ENCODE data around the gene COASY.

COASY gene

GRCh38 chr17:42561897-42562387, at the start of gene COASY:
Gene COASY (plus strand): TSS chr17:42562148. CDS start chr17:42562623, 475 bp downstream.
- peak; percentile 96 for DNase-seq

GRCh38 chr17:42512246-42512645, 49.7 kb upstream of the COASY start:
- no peak for DNase-seq

DNA sequence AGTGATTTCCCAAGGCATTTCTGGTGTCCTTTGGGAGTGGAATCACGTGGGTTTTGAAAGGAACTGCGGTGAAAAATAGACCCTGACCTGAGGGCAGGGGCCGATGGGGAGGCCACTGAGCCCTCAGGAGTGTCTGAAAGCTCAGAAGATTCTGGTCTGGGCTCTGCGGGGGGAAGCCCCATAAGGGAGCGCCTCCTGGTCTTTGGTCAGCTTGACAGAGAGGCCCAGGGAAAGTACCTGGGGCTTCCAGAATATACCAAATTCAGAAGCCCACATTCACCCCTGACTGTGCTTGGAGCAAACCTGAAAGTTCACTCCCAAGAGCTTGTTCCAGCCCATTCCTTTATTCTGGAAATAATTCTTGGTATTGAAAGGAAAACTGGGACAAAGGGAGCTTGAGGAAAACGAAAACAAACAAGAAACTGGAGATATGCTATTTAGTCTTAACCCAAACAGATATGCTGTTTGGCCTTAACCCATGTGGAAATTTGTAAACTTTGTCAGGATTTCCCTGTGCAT, 49.2 kb upstream of the COASY start:
- no peak for DNase-seq

- no peak for DNase-seq
These were observed 48.3 kb upstream of the COASY start for GRCh38 chr17:42513686-42514085.

GRCh38 chr17:42514279-42514678, 47.7 kb upstream of the COASY start:
- no peak for DNase-seq

- DNase-seq, result no peak
These were observed 47.1 kb upstream of the COASY start for GRCh38 chr17:42514867-42515266.

DNA sequence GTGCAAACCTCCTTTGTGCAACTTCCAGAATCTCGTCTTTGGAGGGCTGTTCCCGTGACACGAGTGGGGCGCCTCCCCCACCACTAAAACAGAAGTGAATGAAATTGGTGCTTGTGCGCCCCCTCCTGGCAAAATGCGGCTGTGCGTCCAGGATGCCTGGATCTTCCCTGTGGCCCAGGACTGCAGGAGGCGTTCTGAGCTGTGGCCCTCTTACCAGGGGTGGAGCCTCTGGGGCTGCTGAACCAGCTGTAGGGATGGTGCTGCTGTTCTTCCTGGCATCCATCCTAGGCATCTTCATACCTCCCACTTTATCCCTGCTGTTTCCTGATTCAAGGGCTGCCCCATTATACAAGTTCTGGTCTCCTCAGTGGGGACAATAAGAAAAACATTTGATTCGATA, 44.4 kb upstream of the COASY start:
- DNase-seq, result peak; percentile 74

DNA sequence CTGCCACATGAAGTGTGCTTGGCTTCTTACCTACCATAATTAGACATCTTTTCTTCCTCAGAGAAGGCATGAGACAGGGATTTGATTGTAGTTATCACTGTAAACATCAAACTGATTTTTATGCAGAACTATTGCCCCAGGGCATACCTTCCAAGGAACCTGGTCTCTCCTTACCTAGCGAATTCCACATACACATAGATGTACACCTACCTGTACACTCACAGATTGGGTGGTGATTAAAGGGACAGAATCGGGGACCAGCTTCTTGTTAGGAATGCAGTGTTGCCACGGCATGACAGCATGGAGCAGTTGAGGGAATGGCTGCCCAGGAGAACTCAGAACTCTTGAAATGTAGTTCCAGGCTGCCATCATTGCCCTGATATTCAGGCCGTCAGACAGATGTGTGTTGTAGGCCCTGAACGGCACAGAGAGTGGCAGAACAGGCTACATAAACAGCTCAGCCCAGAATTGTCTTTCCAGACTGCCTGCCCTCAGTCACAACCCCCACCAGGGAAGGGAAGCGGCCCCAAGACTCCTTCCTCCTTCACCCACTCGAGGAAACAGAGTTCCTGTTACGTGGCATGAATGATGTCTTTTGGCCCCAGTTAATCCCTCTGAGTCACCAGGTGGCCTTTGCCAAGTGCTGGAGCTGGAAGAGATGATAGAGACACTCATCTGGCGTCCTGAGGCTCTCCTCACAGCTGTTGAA, 43.7 kb upstream of the COASY start:
- DNase-seq, result no peak

DNA sequence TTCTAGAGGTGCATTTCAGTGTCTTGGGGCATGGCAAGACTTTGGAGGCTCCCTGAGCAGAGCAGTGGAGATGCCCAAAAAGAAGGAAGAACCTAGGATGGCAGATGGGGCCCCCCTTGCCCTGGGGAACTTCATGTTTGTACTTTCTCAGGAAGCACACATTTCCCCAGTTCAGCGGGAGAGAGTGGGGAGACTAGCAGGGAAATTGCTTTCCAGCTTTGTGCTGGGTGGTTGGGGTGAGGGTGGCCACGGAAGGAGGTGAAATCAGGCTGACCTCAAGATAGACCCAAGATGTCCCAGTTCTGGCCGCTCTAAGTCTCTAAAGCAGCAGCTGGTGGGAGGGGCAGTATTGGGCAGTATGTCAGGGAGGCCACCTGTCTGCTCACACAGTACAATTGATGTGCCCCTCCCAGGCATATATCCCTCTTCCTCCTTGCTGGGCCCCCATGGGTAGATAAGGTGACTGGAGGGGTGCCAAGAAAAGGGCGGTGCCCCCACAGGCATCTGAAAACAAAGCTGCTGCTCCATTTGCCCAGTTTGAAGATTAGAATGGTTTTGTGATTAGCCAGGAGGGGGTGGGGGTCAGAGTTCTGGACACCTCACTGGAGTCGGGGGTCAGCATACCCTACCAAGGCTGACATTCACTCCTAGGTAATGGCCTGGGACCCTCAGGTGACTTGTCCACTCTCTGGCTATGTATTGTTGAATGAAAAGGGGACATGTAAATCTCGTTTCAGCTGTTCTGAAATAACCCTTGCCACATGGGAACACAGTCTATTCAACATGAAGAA, 43.0 kb upstream of the COASY start:
- DNase-seq, result no peak

GRCh38 chr17:42519546-42520491, 42.1 kb upstream of the COASY start:
- DNase-seq, result peak; percentile 83

DNA sequence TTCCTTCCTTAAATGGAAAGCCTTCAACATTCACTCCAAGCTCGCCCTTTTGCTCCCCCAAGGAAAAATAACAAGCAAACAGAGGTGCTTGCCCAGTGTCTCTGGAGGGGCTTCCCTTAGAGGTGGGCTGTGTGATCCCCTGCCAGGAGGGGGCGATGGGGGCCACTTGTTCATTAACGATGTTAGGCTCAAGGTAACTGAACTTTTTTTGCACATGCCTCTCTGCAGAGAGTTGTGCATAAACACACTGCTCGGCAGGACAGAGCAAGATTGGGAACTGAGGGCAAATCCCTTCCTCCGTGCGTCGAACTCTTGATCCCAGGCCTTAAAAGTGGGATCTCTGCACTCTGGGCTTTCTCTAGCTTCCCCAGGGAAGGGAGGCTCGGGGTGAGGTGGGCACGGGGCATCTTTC, 41.4 kb upstream of the COASY start:
- DNase-seq, result no peak

DNA sequence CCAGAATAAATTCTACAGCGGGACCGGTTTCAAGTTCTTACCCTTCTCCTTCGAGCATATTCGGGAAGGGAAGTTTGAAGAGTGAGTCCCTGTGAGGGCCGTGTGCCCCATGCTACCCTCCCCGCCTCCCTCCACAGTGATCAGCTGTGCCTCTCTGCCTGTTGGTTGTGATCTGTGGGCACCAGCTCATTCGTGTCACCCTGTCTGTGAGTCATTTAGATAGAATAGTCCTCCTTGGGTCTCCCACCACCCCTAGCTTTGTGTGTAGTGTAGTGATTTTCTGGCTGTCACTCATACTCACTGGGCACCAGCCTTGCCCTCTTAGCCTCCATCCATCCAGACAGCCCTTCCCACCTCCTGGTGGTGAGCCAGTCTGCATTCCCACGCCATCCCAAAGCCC, 40.9 kb upstream of the COASY start:
- no peak for DNase-seq

GRCh38 chr17:42521666-42522262, 40.2 kb upstream of the COASY start:
- DNase-seq, result no peak

- DNase-seq, result no peak
These were observed 39.6 kb upstream of the COASY start for GRCh38 chr17:42522263-42522790.

GRCh38 chr17:42522798-42523278, 39.1 kb upstream of the COASY start:
- DNase-seq, result no peak

- DNase-seq, result no peak
These were observed 36.7 kb upstream of the COASY start for GRCh38 chr17:42525221-42525620.

- DNase-seq, result no peak
These were observed 35.9 kb upstream of the COASY start for GRCh38 chr17:42526031-42526444.

DNA sequence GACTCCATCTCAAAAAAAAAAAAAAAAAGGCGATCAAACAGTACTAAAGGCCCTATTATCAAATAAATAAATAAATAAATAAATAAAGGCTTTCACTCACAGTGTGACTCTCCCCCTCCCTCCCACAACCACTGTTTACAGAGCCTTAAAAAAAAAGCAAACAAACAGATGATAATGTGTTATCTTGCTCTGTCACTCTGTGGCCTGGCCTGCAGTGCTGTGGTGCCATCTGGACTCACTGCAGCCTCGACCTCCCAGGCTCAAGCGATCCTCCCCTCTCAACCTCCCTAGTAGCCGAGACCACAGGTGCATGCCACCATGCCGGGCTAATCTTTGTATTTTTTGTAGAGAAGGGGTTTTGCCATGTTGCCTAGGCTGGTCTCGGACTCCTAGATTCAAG, 34.0 kb upstream of the COASY start:
- no peak for DNase-seq

DNA sequence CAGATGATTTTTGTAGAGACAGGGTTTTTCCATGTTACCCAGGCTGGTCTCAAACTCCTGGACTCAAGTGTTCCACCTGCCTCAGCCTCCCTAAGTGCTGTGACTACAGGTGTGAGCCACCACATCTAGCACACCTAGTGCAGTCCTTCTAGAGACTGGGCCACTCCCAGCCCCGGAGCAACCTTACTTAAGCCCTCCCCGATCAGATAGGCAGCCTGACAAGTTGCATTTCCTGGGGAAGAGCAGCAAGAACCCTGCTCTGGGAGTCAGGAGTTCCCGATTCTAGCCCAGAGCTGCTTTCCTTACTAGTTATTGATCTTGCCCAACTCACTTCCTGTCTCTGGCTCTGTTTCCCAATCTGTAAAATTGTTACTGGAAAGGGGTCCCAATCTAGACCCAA, 32.9 kb upstream of the COASY start:
- DNase-seq, result no peak

DNA sequence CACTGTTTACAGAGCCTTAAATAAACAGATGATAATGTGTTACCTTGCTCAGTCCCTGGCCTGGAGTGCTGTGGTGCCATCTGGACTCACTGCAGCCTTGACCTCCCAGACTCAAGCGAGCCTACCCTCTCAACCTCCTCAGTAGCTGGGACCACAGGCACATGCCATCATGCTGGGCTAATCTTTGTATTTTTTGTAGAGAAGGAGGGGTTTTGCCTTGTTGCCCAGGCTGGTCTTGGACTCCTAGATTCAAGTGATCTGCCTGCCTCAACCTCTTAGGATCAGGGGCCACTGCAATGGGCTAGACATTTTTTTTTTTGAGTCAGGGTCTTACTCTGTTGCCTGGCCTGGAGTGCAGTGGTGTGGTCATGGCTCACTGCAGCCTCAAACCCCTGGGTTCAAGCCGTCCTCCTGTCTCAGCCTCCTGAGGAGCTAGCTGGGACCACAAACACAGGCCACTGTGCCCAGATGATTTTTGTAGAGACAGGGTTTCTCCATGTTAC, 30.9 kb upstream of the COASY start:
- DNase-seq, result no peak

DNA sequence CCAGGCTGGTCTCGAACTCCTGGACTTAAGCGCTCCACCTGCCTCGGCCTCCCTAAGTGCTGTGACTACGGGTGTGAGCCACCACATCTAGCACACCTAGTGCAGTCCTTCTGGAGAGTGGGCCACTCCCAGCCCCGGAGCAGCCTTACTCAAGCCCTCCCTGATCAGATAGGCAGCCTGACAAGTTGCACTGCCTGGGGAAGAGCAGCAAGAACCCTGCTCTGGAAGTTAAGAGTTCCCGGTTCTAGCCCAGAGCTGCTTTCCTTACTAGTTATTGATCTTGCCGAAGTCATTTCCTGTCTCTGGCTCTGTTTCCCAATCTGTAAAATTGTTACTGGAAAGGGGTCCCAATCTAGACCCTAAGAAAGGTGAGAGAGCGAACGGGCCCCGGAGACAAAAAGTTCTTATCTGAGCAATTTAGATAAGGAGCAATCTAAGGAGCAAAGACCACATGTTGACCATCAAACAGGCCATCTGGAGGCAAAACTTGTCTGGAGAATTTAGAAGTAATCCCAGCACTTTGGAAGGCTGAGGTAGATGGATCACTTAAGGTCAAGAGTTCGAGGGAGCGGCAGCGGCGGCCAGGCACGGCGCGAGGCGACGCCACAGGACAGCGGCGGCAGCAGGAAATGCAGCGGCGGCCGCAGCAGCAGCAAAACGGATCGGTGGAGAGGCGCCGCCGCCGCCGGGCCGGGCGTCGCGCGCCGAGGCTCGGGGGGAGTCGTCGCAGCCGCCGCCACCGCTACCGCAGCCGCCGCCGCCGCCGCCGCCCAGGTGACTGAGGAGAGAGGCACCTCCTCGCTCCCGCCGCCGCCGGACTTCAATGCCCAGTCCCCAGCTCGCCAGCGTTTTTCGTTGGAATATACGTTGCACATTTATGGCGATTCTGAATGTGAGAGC, 30.2 kb upstream of the COASY start:
- DNase-seq, result peak; percentile 56
